Esophagus muscularis mucosa (tissue), 3 donors: ENCODE data around the gene KCNAB1.

ENCODE experiments used
- POLR2A ChIP-seq: fragments of 450-650 bp; IDR thresholded peaks from one replicate; pipeline ENCODE4 v1.6.1; 2017; ENCODE audit warnings: antibody characterized with exemption, moderate library complexity, mild to moderate bottlenecking, low read depth
- TF ChIP-seq, protein P1 (sequence below), 3 experiments: fragments of 200-600 bp in 2 of 3; fragments of 450-650 bp in 1 of 3; sonication (generic) in 2 of 3; IDR thresholded peaks; one replicate each; pipeline ENCODE4 v1.5.1; 2017 to 2019; ENCODE audit warnings: antibody characterized with exemption in 3 of 3, mild to moderate bottlenecking in 2 of 3, moderate library complexity in 1 of 3

DNA sequence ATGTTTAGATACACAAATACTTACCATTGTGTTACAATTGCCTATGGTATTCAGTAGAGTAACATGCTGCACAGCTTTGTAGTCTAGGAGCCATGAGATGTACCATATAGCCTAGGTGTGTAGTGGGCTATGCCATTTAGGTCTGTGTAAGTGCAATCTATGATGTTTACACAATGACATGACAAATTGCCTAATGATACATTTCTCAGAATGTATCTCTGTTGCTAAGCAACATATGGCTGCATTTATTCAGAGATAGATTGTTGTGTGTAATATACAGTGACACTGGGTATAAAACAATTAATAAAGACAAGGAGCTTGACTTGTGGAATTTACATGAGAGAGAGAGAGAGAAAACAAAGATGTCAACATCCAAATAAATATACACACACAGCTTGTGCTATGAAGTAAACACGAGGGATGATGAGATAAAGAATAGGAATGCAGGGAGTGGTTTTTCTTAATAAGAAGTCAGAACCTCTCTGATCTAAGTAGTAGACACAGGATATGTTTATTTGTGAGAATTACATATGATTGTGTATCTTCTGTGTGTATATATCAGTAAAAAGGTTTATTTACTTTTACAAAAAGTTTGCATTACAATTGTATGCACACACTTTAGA, 110.0 kb downstream of the KCNAB1 start:
- TF ChIP-seq, protein P1, sequence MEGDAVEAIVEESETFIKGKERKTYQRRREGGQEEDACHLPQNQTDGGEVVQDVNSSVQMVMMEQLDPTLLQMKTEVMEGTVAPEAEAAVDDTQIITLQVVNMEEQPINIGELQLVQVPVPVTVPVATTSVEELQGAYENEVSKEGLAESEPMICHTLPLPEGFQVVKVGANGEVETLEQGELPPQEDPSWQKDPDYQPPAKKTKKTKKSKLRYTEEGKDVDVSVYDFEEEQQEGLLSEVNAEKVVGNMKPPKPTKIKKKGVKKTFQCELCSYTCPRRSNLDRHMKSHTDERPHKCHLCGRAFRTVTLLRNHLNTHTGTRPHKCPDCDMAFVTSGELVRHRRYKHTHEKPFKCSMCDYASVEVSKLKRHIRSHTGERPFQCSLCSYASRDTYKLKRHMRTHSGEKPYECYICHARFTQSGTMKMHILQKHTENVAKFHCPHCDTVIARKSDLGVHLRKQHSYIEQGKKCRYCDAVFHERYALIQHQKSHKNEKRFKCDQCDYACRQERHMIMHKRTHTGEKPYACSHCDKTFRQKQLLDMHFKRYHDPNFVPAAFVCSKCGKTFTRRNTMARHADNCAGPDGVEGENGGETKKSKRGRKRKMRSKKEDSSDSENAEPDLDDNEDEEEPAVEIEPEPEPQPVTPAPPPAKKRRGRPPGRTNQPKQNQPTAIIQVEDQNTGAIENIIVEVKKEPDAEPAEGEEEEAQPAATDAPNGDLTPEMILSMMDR (IDR thresholded peaks at IDR 0.05) = no peak
- TF ChIP-seq POLR2A = no peak
